ENCODE results near the gene H3-3A. TPM values are rescaled to one million over a fixed set of nuclear protein-coding genes. Genes with fewer than 3 reads are reported as not detected.

The H3-3A gene
- total RNA-seq, 1 experiment from 2014 or later: 1,129 TPM

DNA sequence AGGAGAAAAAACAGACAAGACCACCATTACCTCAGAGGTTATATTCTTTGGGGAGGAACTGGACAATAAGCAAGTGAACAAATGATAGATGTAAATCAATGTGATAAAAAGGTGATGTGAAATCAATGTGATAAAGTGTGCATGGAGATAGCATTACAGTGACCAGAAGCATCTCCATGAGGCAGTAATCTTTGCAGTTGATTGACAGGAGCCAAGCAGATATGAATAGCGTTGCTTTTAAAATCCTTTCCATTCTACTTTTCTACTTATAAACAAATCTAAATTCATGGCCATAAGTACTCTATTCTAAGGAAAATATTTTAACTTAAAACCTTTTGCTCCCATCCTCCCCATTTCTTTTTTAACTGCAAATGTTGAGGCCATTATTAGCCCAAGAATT, 2.8 kb upstream of the H3-3A start:
- WGBS (ENCODE audit: extremely low coverage, insufficient read length, low lambda C conversion rate): no CpG with 5 or more reads among the region's 1 CpG
- H3K27ac Mint-ChIP-seq: no peak overlapping the region

More for the DNA sequence above, 2.8 kb upstream of the H3-3A start:
- Histone ChIP-seq H3K23me2 (ENCODE audit: insufficient read length, low read depth, low read length, poor library complexity, severe bottlenecking) (peaks cover 10% of the 10 kb centered on the region), H2AK5ac (ENCODE audit: insufficient read length, low read length) (no peak overlapping the region), H3T11ph (ENCODE audit: low read length) (no peak overlapping the region), H3K79me2 (ENCODE audit: insufficient read depth, low read length) (peaks cover 12% of the 10 kb centered on the region; the same call in 1 of the 2 replicates), H3K79me1 (ENCODE audit: insufficient read depth, low read depth, low read length, poor library complexity, severe bottlenecking) (no peaks in the 10 kb centered on the region), H4K8ac (replicated peaks; ENCODE audit: insufficient read length, low read depth, low read length) (no peak overlapping the region), H2BK5ac (ENCODE audit: insufficient read length, low read length) (no peak overlapping the region), H3K4me2 (ENCODE audit: insufficient read depth, insufficient read length, low read length) (no peak overlapping the region), H4K20me1 (ENCODE audit: control insufficient read depth, insufficient read depth, insufficient read length) (no peaks in the 10 kb centered on the region), H3K56ac (ENCODE audit: insufficient read length, low read depth, low read length) (no peak overlapping the region), H2BK12ac (ENCODE audit: insufficient read length, low read depth, low read length) (no peak overlapping the region), H3K14ac (ENCODE audit: insufficient read depth, low read length) (no peak overlapping the region), H4K5ac (ENCODE audit: insufficient read length, low read depth, low read length) (no peak overlapping the region), H2BK20ac (ENCODE audit: low read depth, low read length, poor library complexity, severe bottlenecking) (no peak overlapping the region), H2BK15ac (ENCODE audit: low read depth, low read length) (no peak overlapping the region), H3K18ac (ENCODE audit: insufficient read length, low read depth, low read length) (no peak overlapping the region), H2AFZ (ENCODE audit: low read length) (no peak overlapping the region), H3K4me1 (ENCODE audit: insufficient read depth, low read length) (no peaks in the 10 kb centered on the region), H3K4ac (ENCODE audit: low read depth, low read length) (no peak overlapping the region), H3K23ac (ENCODE audit: insufficient read length, low read depth, low read length) (no peak overlapping the region), H2BK120ac (ENCODE audit: low read depth, low read length, poor library complexity, severe bottlenecking) (no peak overlapping the region), H3K27ac (ENCODE audit: insufficient read length, low read depth, low read length) (no peak overlapping the region), H3K9me3 (ENCODE audit: control insufficient read depth, low read depth, low read length) (no peaks in the 10 kb centered on the region), H4K91ac (ENCODE audit: insufficient read length, low read depth, low read length) (no peak overlapping the region), H3K9ac (ENCODE audit: extremely low read depth, insufficient read length, low read length) (no peak overlapping the region), H3K27me3 (ENCODE audit: insufficient read depth, low read length) (no peaks in the 10 kb centered on the region)
- Mint-ChIP-seq H3K4me1 (peaks cover 11 to 12% of the 10 kb centered on the region in 2 experiments), H3K27me3 (ENCODE audit: low read depth) (no peaks in the 10 kb centered on the region; the same call in 1 of the 2 replicates), H3K9me3 (peaks cover 0 to 7% of the 10 kb centered on the region in 2 experiments; a peak in 2 of 5 replicates), H3K4me3 (no peak overlapping the region), H3K36me3 (ENCODE audit: insufficient read depth in 1 of 3, low read depth in 3 of 3) (peaks cover 20 to 44% (median 30%) of the 10 kb centered on the region in 3 experiments)
- TF ChIP-seq, protein P1, sequence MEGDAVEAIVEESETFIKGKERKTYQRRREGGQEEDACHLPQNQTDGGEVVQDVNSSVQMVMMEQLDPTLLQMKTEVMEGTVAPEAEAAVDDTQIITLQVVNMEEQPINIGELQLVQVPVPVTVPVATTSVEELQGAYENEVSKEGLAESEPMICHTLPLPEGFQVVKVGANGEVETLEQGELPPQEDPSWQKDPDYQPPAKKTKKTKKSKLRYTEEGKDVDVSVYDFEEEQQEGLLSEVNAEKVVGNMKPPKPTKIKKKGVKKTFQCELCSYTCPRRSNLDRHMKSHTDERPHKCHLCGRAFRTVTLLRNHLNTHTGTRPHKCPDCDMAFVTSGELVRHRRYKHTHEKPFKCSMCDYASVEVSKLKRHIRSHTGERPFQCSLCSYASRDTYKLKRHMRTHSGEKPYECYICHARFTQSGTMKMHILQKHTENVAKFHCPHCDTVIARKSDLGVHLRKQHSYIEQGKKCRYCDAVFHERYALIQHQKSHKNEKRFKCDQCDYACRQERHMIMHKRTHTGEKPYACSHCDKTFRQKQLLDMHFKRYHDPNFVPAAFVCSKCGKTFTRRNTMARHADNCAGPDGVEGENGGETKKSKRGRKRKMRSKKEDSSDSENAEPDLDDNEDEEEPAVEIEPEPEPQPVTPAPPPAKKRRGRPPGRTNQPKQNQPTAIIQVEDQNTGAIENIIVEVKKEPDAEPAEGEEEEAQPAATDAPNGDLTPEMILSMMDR (conservative IDR thresholded peaks at IDR 0.05): no peak
- no peak for DNase-seq
